ENCODE results near the gene HMGCL. TPM values are rescaled to one million over a fixed set of nuclear protein-coding genes. Genes with fewer than 3 reads are reported as not detected.
A peak's percentile ranks its signal among the peaks of the same experiment; 100 is the strongest.

The HMGCL gene
- total and polyA plus RNA-seq, 12 donors: 38.8 to 134 (median 84.1) TPM

DNA sequence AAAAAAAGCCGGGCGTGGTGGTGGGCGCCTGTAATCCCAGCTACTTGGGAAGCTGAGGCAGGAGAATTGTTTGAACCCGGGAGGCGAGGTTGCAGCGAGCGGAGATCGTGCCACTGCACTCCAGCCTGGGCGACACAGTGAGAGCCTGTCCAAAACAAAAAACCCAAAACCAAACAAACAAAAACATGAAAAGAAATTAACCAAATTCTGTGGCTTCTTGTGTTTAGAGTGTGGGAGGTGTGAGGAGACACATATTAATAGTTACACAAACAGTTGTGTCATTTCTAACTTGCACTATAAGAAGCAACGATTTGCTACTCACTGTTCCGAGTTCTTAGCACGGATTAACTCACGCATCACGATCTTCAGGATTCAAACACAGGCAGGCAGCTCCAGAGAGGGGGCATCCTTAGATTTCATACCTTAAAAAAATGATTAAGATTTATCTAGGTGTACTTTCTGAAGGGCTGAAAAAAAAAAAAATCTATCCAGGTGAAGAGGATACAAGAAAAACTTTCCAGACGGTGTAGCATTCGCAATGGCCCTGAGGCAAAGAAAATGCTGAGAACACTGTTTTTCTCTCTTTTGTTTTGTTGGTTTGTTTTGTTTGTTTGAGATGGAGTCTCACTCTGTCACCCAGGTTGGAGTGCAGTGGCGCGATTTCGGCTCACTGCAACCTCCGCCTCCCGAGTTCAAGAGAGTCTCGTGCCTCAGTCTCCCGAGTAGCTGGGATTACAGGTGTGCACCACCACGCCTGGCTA, 713 bp upstream of the HMGCL start:
- Histone ChIP-seq H3K9me3 (replicated peaks in 1 of 3) (no peaks in the 10 kb centered on the region), H3K4me3 (peak overlapping the region in 2 of 4 donors; percentile 89 to 92), H3K27ac (peak overlapping the region in 2 of 5 donors; percentile 86 to 91), H3K36me3 (replicated peaks in 1 of 2) (no peaks in the 10 kb centered on the region), H3K27me3 (no peaks in the 10 kb centered on the region), H3K4me1 (replicated peaks in 1 of 2) (peaks cover 0 to 10% of the 10 kb centered on the region in 2 donors)
- no peak for TF ChIP-seq POLR2A (IDR thresholded peaks at IDR 0.05)
- TF ChIP-seq, protein P1, sequence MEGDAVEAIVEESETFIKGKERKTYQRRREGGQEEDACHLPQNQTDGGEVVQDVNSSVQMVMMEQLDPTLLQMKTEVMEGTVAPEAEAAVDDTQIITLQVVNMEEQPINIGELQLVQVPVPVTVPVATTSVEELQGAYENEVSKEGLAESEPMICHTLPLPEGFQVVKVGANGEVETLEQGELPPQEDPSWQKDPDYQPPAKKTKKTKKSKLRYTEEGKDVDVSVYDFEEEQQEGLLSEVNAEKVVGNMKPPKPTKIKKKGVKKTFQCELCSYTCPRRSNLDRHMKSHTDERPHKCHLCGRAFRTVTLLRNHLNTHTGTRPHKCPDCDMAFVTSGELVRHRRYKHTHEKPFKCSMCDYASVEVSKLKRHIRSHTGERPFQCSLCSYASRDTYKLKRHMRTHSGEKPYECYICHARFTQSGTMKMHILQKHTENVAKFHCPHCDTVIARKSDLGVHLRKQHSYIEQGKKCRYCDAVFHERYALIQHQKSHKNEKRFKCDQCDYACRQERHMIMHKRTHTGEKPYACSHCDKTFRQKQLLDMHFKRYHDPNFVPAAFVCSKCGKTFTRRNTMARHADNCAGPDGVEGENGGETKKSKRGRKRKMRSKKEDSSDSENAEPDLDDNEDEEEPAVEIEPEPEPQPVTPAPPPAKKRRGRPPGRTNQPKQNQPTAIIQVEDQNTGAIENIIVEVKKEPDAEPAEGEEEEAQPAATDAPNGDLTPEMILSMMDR (IDR thresholded peaks at IDR 0.05): no peak
- intact Hi-C loops (cut with DNase I): no loop called here
- no peak for DNase-seq
- 61 to 65% (median 62%) methylated on average over 24 of the region's 24 CpGs for WGBS, 4 donors

DNA sequence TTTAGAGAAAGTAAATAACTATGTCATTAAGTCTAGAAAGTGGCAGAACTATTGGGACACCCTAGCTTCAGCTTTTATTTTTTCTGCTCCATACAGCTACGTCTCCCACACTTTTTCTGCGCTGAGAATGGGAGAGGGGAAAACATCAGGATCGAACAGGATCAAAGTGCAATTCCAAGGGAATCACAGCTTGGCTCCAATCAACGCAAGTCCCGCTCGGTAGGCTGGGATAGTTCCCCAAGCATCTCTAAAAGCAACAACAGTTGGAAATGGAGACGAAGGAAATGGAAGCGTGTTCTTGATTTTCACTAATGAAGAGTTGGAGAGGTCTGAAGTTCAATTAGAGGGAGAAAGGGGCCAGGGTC, 536 bp downstream of the HMGCL start:
- Histone ChIP-seq H3K27me3 (no peaks in the 10 kb centered on the region), H3K4me3 (peak overlapping the region; percentile 46 to 92 (median 90)), H3K4me1 (replicated peaks in 1 of 2) (peaks cover 0 to 10% of the 10 kb centered on the region in 2 donors), H3K27ac (peak overlapping the region; percentile 47 to 94 (median 86)), H3K9me3 (replicated peaks in 1 of 3) (no peaks in the 10 kb centered on the region), H3K36me3 (replicated peaks in 1 of 2) (no peaks in the 10 kb centered on the region)
- DNase-seq: no peak
- TF ChIP-seq POLR2A (IDR thresholded peaks at IDR 0.05): no peak
- TF ChIP-seq, protein P1 (IDR thresholded peaks at IDR 0.05): no peak
- intact Hi-C loops (cut with DNase I): no loop called here
- WGBS, 4 donors: 0 to 7% (median 3%) methylated on average over 8 of the region's 8 CpGs

DNA sequence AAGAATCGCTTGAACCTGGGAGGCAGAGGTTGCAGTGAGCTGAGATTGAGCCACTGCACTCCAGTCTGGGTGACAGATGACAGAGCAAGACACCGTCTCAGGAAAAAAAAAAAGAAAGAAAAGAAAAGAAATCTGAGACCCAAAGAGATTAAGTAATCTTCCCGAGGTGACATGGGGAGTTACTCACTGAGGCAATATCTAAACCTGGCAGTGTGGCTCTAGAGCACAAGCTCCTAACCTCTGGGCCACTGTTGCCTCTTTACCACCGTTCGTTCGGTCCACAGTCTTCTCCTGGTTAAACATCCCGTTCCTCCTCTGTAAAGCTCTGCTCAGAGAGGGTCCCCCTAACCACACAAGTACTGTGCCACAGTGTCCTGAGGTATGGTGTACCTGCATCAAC, 1.5 kb downstream of the HMGCL start:
- H3K27me3 ChIP-seq: no peaks in the 10 kb centered on the region
- intact Hi-C loops (cut with DNase I): no loop called here
- H3K36me3 ChIP-seq (replicated peaks in 1 of 2): peaks cover 0 to 8% of the 10 kb centered on the region in 2 donors
- H3K9me3 ChIP-seq (replicated peaks in 1 of 3): no peaks in the 10 kb centered on the region
- H3K4me1 ChIP-seq (replicated peaks in 1 of 2): peaks cover 0 to 10% of the 10 kb centered on the region in 2 donors
- H3K4me3 ChIP-seq: no peak overlapping the region
- 81 to 83% (median 82%) methylated on average over 7 of the region's 7 CpGs for WGBS, 4 donors
- H3K27ac ChIP-seq: no peak overlapping the region
- TF ChIP-seq POLR2A (IDR thresholded peaks at IDR 0.05): no peak
- TF ChIP-seq, protein P1 (IDR thresholded peaks at IDR 0.05): no peak
- DNase-seq: no peak

DNA sequence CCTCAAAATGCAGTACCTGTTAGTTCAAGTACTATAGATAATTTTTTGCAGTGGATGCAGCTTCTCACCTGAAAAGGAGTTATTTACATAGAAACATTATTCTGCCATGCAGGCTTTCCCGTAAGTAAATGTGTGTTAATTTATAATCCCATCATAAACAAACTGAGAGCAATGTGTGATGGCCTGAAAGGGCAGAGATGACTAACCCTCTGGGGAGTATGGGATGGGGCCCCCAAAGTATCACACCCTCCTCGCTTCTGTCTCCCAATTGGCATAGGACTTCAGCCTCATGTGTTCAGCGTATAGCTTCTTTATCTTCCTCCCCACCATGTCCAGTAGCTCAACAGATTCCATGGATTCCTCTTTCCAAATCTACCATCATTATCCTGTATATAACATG, 7.6 kb downstream of the HMGCL start:
- WGBS, 4 donors: 83 to 93% (median 90%) methylated on average over 3 of the region's 3 CpGs

More for the DNA sequence above, 7.6 kb downstream of the HMGCL start:
- no peaks in the 10 kb centered on the region for H3K4me1 ChIP-seq (replicated peaks in 1 of 2)
- no peak overlapping the region for H3K27ac ChIP-seq
- DNase-seq: no peak
- no peak overlapping the region for H3K4me3 ChIP-seq
- intact Hi-C loops (cut with DNase I): loop anchor here in 1 of 2 donors (10.0 kb wide), 1 partner anchor 97 kb away; the partner anchor contains the start of gene CNR2
- TF ChIP-seq POLR2A (IDR thresholded peaks at IDR 0.05): no peak
- TF ChIP-seq, protein P1 (IDR thresholded peaks at IDR 0.05): no peak
- H3K36me3 ChIP-seq (replicated peaks in 1 of 2): peaks cover 0 to 66% of the 10 kb centered on the region in 2 donors
- H3K9me3 ChIP-seq (replicated peaks in 1 of 3): no peaks in the 10 kb centered on the region
- no peaks in the 10 kb centered on the region for H3K27me3 ChIP-seq
